Brain pericyte (primary cell): ENCODE results near the gene TTLL12.

Source experiments
- DNase-seq: peaks from one replicate; pipeline ENCODE4 v3.0.0-alpha.2; 2012; ENCODE audit warnings: low read depth, low spot score

Gene TTLL12

GRCh38 chr22:43173566-43173965 is 13.4 kb downstream of the TTLL12 start:
- DNase-seq: no peak

- no peak for DNase-seq
These were observed 14.7 kb downstream of the TTLL12 start for GRCh38 chr22:43172191-43172590.

GRCh38 chr22:43171607-43172006 is 15.3 kb downstream of the TTLL12 start:
- no peak for DNase-seq

- no peak for DNase-seq
These were observed 15.9 kb downstream of the TTLL12 start for GRCh38 chr22:43171019-43171491.

GRCh38 chr22:43170131-43170480 is 16.8 kb downstream of the TTLL12 start:
- DNase-seq: no peak

- DNase-seq: no peak
These were observed 17.4 kb downstream of the TTLL12 start for GRCh38 chr22:43169310-43170130.

GRCh38 chr22:43168471-43169309 is 18.2 kb downstream of the TTLL12 start:
- no peak for DNase-seq

GRCh38 chr22:43167001-43167589 is 19.8 kb downstream of the TTLL12 start:
- no peak for DNase-seq

GRCh38 chr22:43166132-43166930 is 20.6 kb downstream of the TTLL12 start:
- DNase-seq: no peak

GRCh38 chr22:43164636-43165035 is 22.3 kb downstream of the TTLL12 start:
- DNase-seq: no peak

- no peak for DNase-seq
These were observed 23.6 kb downstream of the TTLL12 start for GRCh38 chr22:43163241-43163795.

GRCh38 chr22:43162412-43163150 is 24.4 kb downstream of the TTLL12 start:
- no peak for DNase-seq

GRCh38 chr22:43160497-43161126 is 26.3 kb downstream of the TTLL12 start:
- DNase-seq: no peak

GRCh38 chr22:43159484-43160178 is 27.3 kb downstream of the TTLL12 start:
- no peak for DNase-seq

- DNase-seq: no peak
These were observed 28.0 kb downstream of the TTLL12 start for GRCh38 chr22:43158778-43159483.

GRCh38 chr22:43157874-43158546 is 28.9 kb downstream of the TTLL12 start:
- DNase-seq: no peak

GRCh38 chr22:43156413-43156812 is 30.5 kb downstream of the TTLL12 start:
- no peak for DNase-seq

GRCh38 chr22:43155789-43156188 is 31.1 kb downstream of the TTLL12 start:
- DNase-seq: no peak
